H1 (cell line): ENCODE measurements around the gene MSMP. TPM values are rescaled to one million over a fixed set of nuclear protein-coding genes. Genes with fewer than 3 reads are reported as not detected.

Experiments
- CTCF ChIA-PET: fragments of 300-600 bp; sonication (Branson Sonifier 250); formaldehyde crosslinking; loops from one replicate; lab custom pipeline; 2021; ENCODE audit not compliant: partially characterized antibody; lab: Charles Lee
- POLR2A ChIA-PET: fragments of 300-600 bp; sonication (Branson Sonifier 250); formaldehyde crosslinking; loops from one replicate; lab custom pipeline; 2021; ENCODE audit warnings: inconsistent platforms; ENCODE audit not compliant: partially characterized antibody; lab: Charles Lee
- DNase-seq, 2 experiments: peaks; one replicate each; pipeline versions ENCODE4 v3.0.0 to v3.0.0-alpha.2; 2010 to 2022; ENCODE audit warnings: low spot score in 2 of 2, low read depth in 1 of 2, mixed read lengths in 1 of 2
- FAIRE-seq: peaks from 2 replicates; lab custom pipeline; 2011; peaks lifted over from hg19 to GRCh38; lab: Jason Lieb, UNC
- H2AFZ ChIP-seq: 2 replicates; pipeline ENCODE4 v1.8.1; 2012; ENCODE audit warnings: low read length, inconsistent platforms
- H2AK5ac ChIP-seq: 2 replicates; pipeline ENCODE4 v1.6.1; 2013; ENCODE audit warnings: low read depth, low read length
- H2BK120ac ChIP-seq: replicated peaks from 2 replicates; pipeline ENCODE3; 2013; ENCODE audit warnings: low read depth, low read length, inconsistent platforms
- H2BK12ac ChIP-seq: 2 replicates; pipeline ENCODE4 v1.6.1; 2013; ENCODE audit warnings: low read depth, low read length
- H2BK15ac ChIP-seq: 2 replicates; pipeline ENCODE4 v1.6.1; 2013; ENCODE audit warnings: low read length
- H2BK20ac ChIP-seq: 2 replicates; pipeline ENCODE4 v1.6.1; 2013; ENCODE audit warnings: low read length
- H2BK5ac ChIP-seq: 2 replicates; pipeline ENCODE4 v1.6.1; 2013; ENCODE audit warnings: low read depth, low read length
- H3K14ac ChIP-seq: 2 replicates; pipeline ENCODE4 v1.6.1; 2013; ENCODE audit warnings: inconsistent platforms; ENCODE audit not compliant: insufficient read length
- H3K18ac ChIP-seq: 2 replicates; pipeline ENCODE4 v1.6.1; 2013; ENCODE audit warnings: low read length; ENCODE audit errors: extremely low read depth
- H3K23ac ChIP-seq: 2 replicates; pipeline ENCODE4 v1.6.1; 2013; ENCODE audit warnings: inconsistent platforms; ENCODE audit not compliant: insufficient read length
- H3K23me2 ChIP-seq: 2 replicates; pipeline ENCODE4 v1.6.1; 2013; ENCODE audit warnings: low read depth, low read length
- H3K27ac ChIP-seq: 2 replicates; pipeline ENCODE4 v1.6.1; 2011; ENCODE audit warnings: low read depth, low read length, inconsistent platforms
- H3K27me3 ChIP-seq, 4 experiments: replicated peaks in 1 of 4; 1 replicate in 1 of 4; 2 replicates in 3 of 4; pipeline versions ENCODE4 v1.6.1 to v1.8.1; 2011 to 2013; ENCODE audit warnings: low read length in 3 of 4, mild to moderate bottlenecking in 3 of 4, inconsistent platforms in 2 of 4, mixed read lengths in 2 of 4, moderate library complexity in 1 of 4; ENCODE audit not compliant: control insufficient read depth in 3 of 4, insufficient read depth in 3 of 4; ENCODE audit errors: extremely low read depth in 1 of 4
- H3K36me3 ChIP-seq, 4 experiments: 2 replicates each; pipeline versions ENCODE4 v1.6.1 to v1.8.1; 2011 to 2013; ENCODE audit warnings: mild to moderate bottlenecking in 4 of 4, low read length in 3 of 4, moderate library complexity in 2 of 4, control low read depth in 1 of 4, inconsistent platforms in 1 of 4; ENCODE audit not compliant: insufficient read depth in 4 of 4, control insufficient read depth in 2 of 4
- H3K4ac ChIP-seq: replicated peaks from 2 replicates; pipeline ENCODE3; 2013; ENCODE audit warnings: low read length, low read depth, mixed read lengths, inconsistent platforms; ENCODE audit not compliant: insufficient read length
- H3K4me1 ChIP-seq, 4 experiments: replicated peaks in 1 of 4; 1 replicate in 1 of 4; 2 replicates in 3 of 4; pipeline versions ENCODE4 v1.6.1 to v1.8.1; 2011 to 2013; ENCODE audit warnings: low read length in 3 of 4, inconsistent platforms in 2 of 4, mixed read lengths in 1 of 4; ENCODE audit not compliant: insufficient read depth in 4 of 4, control insufficient read depth in 3 of 4
- H3K4me2 ChIP-seq, 2 experiments: 2 replicates each; pipeline versions ENCODE4 v1.6.1 to v1.8.1; 2011 to 2013; ENCODE audit warnings: low read depth in 2 of 2, low read length in 2 of 2, control low read depth in 1 of 2, inconsistent platforms in 1 of 2, mild to moderate bottlenecking in 1 of 2; ENCODE audit not compliant: insufficient read depth in 1 of 2
- H3K4me3 ChIP-seq, 4 experiments: fragments of 200-600, 300-600 bp in 1 of 4; sonication (generic), shearing (Covaris generic), sonication (Bioruptor Twin) in 1 of 4; 2 replicates each; pipeline versions ENCODE4 v1.5.1 to v1.8.1; 2011 to 2016; ENCODE audit warnings: low read length in 4 of 4, low read depth in 3 of 4, control low read depth in 2 of 4, inconsistent platforms in 2 of 4, mild to moderate bottlenecking in 2 of 4, mixed read lengths in 1 of 4, moderate library complexity in 1 of 4; ENCODE audit not compliant: insufficient read depth in 2 of 4; ENCODE audit errors: extremely low read depth in 1 of 4
- H3K56ac ChIP-seq: replicated peaks from 2 replicates; pipeline ENCODE3; 2013; ENCODE audit warnings: low read depth, mild to moderate bottlenecking, mixed read lengths, low read length, inconsistent platforms; ENCODE audit not compliant: insufficient read length
- H3K79me1 ChIP-seq: 2 replicates; pipeline ENCODE4 v1.6.1; 2013; ENCODE audit warnings: low read depth, low read length, control low read depth
- H3K79me2 ChIP-seq, 2 experiments: 2 replicates each; pipeline versions ENCODE4 v1.6.1 to v1.8.1; 2012 to 2013; ENCODE audit warnings: low read length in 2 of 2, mild to moderate bottlenecking in 2 of 2, inconsistent platforms in 1 of 2; ENCODE audit not compliant: insufficient read depth in 2 of 2, control insufficient read depth in 1 of 2
- H3K9ac ChIP-seq, 4 experiments: replicated peaks in 1 of 4; 1 replicate in 1 of 4; 2 replicates in 3 of 4; pipeline versions ENCODE4 v1.6.1 to v1.8.1; 2011 to 2013; ENCODE audit warnings: low read depth in 3 of 4, low read length in 3 of 4, control low read depth in 2 of 4, mild to moderate bottlenecking in 2 of 4, moderate library complexity in 2 of 4, inconsistent platforms in 1 of 4; ENCODE audit errors: extremely low read depth in 1 of 4
- H3K9me3 ChIP-seq, 2 experiments: 2 replicates each; pipeline versions ENCODE4 v1.6.1 to v1.8.1; 2012 to 2013; ENCODE audit warnings: mild to moderate bottlenecking in 2 of 2, moderate library complexity in 2 of 2, control low read depth in 1 of 2, inconsistent platforms in 1 of 2, low read depth in 1 of 2, low read length in 1 of 2, mixed read lengths in 1 of 2; ENCODE audit not compliant: insufficient read depth in 2 of 2
- H4K20me1 ChIP-seq, 2 experiments: replicated peaks in 1 of 2; 2 replicates each; pipeline versions ENCODE3 to v1.8.1; 2011 to 2013; ENCODE audit warnings: inconsistent platforms in 2 of 2, low read length in 2 of 2, mild to moderate bottlenecking in 1 of 2; ENCODE audit not compliant: insufficient read depth in 2 of 2, control insufficient read depth in 1 of 2
- H4K5ac ChIP-seq: 2 replicates; pipeline ENCODE4 v1.6.1; 2013; ENCODE audit warnings: low read length, low read depth, mixed read lengths, inconsistent platforms; ENCODE audit not compliant: insufficient read length
- H4K8ac ChIP-seq: 2 replicates; pipeline ENCODE4 v1.8.0; 2013; ENCODE audit warnings: mild to moderate bottlenecking, moderate library complexity, low read length, inconsistent platforms; ENCODE audit not compliant: insufficient read depth; ENCODE audit errors: extremely low read depth
- H4K91ac ChIP-seq: replicated peaks from 2 replicates; pipeline ENCODE3; 2013; ENCODE audit warnings: low read length, mixed read lengths, inconsistent platforms; ENCODE audit not compliant: insufficient read length
- ASH2L ChIP-seq: fragments of 200-600, 300-600 bp; sonication (generic); IDR thresholded peaks from one replicate; pipeline ENCODE4 v1.7.1; 2017; ENCODE audit warnings: low read length
- CBX8 ChIP-seq: fragments of 300-800, 300-1000 bp; sonication (generic); IDR thresholded peaks from 2 replicates; pipeline ENCODE4 v1.7.1; 2016; ENCODE audit warnings: low read depth, low read length, borderline replicate concordance
- HDAC2 ChIP-seq, 2 experiments: fragments of 300-600 bp in 1 of 2; sonication (generic) in 1 of 2; IDR thresholded peaks; 2 replicates each; pipeline ENCODE4 v1.6.1; 2011 to 2012; ENCODE audit warnings: low read depth in 2 of 2, low read length in 2 of 2, mild to moderate bottlenecking in 2 of 2, moderate library complexity in 2 of 2, borderline replicate concordance in 1 of 2, inconsistent platforms in 1 of 2
- PHF8 ChIP-seq: fragments of 200-600 bp; sonication (generic); conservative IDR thresholded peaks from 2 replicates; pipeline ENCODE4 v1.7.1; 2012; ENCODE audit warnings: low read depth, mild to moderate bottlenecking, inconsistent platforms, low read length, moderate library complexity
- POLR2A ChIP-seq, 2 experiments: IDR thresholded peaks; 1 replicate in 1 of 2; 2 replicates in 1 of 2; pipeline ENCODE4 v1.6.1; 2011; ENCODE audit warnings: low read depth in 2 of 2, low read length in 2 of 2, mild to moderate bottlenecking in 2 of 2; ENCODE audit errors: control extremely low read depth in 1 of 2
- POLR2AphosphoS5 ChIP-seq: IDR thresholded peaks from 2 replicates; pipeline ENCODE4 v1.6.1; 2011; ENCODE audit warnings: low read depth, low read length
- RAD21 ChIP-seq, 2 experiments: IDR thresholded peaks in 1 of 2; conservative IDR thresholded peaks in 1 of 2; 2 replicates each; pipeline ENCODE4 v1.6.1; 2011; ENCODE audit warnings: low read depth in 2 of 2, low read length in 2 of 2, improper control_type of control experiment in 1 of 2, inconsistent platforms in 1 of 2, mild to moderate bottlenecking in 1 of 2, moderate library complexity in 1 of 2
- RBBP5 ChIP-seq: IDR thresholded peaks from 2 replicates; pipeline ENCODE4 v1.7.1; 2012; ENCODE audit warnings: low read depth, mild to moderate bottlenecking, inconsistent platforms, low read length, moderate library complexity, borderline replicate concordance
- SAP30 ChIP-seq: fragments of 300-600 bp; sonication (generic); IDR thresholded peaks from 2 replicates; pipeline ENCODE4 v1.7.1; 2012; ENCODE audit warnings: low read length, moderate library complexity, mild to moderate bottlenecking, inconsistent platforms; ENCODE audit not compliant: insufficient read depth, insufficient replicate concordance
- SP1 ChIP-seq: IDR thresholded peaks from 2 replicates; pipeline ENCODE4 v1.6.1; 2011; ENCODE audit warnings: low read depth, low read length
- TAF1 ChIP-seq: IDR thresholded peaks from 2 replicates; pipeline ENCODE4 v1.6.1; 2011; ENCODE audit warnings: mild to moderate bottlenecking, low read depth, low read length
- WGBS, 2 experiments: shearing (Covaris generic) in 1 of 2; methylation state at CpG; one replicate each; pipeline versions ENCODE4 v1.1.6 to v1.1.7; 2013 to 2015; ENCODE audit warnings: low lambda C conversion rate in 2 of 2, mixed read lengths in 2 of 2, inconsistent platforms in 1 of 2, low coverage in 1 of 2, missing lambda C conversion rate in 1 of 2; ENCODE audit not compliant: insufficient replicate concordance in 2 of 2, insufficient coverage in 1 of 2, insufficient read length in 1 of 2; ENCODE audit errors: extremely low coverage in 1 of 2, missing lambda C conversion rate in 1 of 2; 5-methylcytosine and 5-hydroxymethylcytosine counted together
- polyA plus RNA-seq, 7 experiments: library from polyadenylated mRNA; depleted of rRNA in 3 of 7; stranded (reverse) in 5 of 7; unstranded in 2 of 7; fragments of >200 nt in 5 of 7; fragments of 200-250 nt in 2 of 7; gene quantifications; 1 replicate in 5 of 7; 2 replicates in 1 of 7; 4 replicates in 1 of 7; pipeline versions ENCODE4 v1.2.1 to v1.2.3, GENCODE V29; 2011 to 2013; ENCODE audit warnings: missing spikeins in 2 of 7, mixed read lengths in 2 of 7
- total RNA-seq: library from RNA; stranded (reverse); fragmentation: NEBNext Ultra II Directional; extraction: Animal tissue kit (Norgen Biotek cat#: 25700); gene quantifications from 2 replicates; pipeline ENCODE4 v1.2.1, GENCODE V29; 2021

MSMP gene
- total and polyA plus RNA-seq, 2 of the 8 experiments (the other 6 are each of a cell fraction or from before 2014, with no cell fraction given) = 0.53 TPM; not detected in 1

DNA sequence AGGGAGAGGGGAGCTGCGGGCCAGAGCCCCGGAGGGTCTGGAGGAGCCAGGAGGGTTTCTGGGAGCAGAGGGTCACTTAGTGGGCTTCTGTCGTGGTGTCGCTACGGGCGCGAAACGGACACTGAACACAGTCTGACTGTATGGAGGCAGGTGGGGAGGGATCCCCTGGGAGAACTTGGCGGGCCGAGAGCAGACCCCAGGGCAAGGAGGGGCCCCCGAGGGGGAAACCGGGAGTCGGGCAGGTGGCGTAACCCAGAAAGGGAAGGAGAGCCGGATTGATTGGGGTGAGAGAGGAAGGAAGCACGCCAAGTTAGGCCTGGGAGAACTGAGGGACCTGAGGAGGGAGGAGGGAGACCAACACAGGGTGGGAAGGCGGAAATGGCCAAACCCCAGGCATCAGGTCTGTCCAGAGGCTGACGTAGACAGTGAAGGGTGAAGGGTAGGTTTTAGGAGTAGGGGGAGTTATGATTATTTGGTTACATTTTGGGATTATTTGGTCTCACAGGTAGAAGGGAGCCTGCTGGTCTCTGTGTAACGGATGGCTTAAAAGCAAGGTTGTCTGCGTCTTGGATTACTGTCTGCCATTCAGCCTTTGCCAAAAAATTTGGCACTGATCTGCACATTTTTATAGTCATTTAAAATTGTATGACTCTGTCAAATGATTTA lies 3.3 kb upstream of the MSMP start:
- H2BK15ac ChIP-seq = peak overlapping the region; percentile 41; the same call in 1 of the 2 replicates
- H3K79me2 ChIP-seq = peaks cover 0 to 24% of the 10 kb centered on the region in 2 experiments; a peak in 2 of 4 replicates
- H3K79me1 ChIP-seq = no peaks in the 10 kb centered on the region
- WGBS, 2 experiments = 4% methylated on average over 17 of the region's 20 CpGs; no CpG with 5 or more reads in 1 of the 2 experiments
- no peak overlapping the region for H3K14ac ChIP-seq
- H2BK5ac ChIP-seq = peak overlapping the region; percentile 91
- no peak overlapping the region for H2BK20ac ChIP-seq
- H3K4me2 ChIP-seq = peak overlapping the region; percentile 90 to 97
- H2BK120ac ChIP-seq = no peak overlapping the region
- H3K18ac ChIP-seq = peak overlapping the region; percentile 82; the same call in 1 of the 2 replicates
- peak overlapping the region; percentile 85 to 92 (median 90) for H3K4me3 ChIP-seq
- H2BK12ac ChIP-seq = peak overlapping the region; percentile 84
- H3K4ac ChIP-seq = no peak overlapping the region
- H3K4me1 ChIP-seq = peaks cover 0 to 5% (median 0%) of the 10 kb centered on the region in 4 experiments; a peak in 2 of 7 replicates
- H2AK5ac ChIP-seq = no peak overlapping the region
- H3K27ac ChIP-seq = peak overlapping the region; percentile 81
- H3K27me3 ChIP-seq = no peaks in the 10 kb centered on the region
- H4K8ac ChIP-seq = peak overlapping the region; percentile 51
- peak overlapping the region; percentile 85 for H3K56ac ChIP-seq
- peaks cover 0 to 9% (median 6%) of the 10 kb centered on the region in 4 experiments; a peak in 5 of 8 replicates for H3K36me3 ChIP-seq
- H4K91ac ChIP-seq = peak overlapping the region; percentile 10
- DNase-seq = peak in 1 of 2 experiments; percentile 84
- H2AFZ ChIP-seq = peak overlapping the region; percentile 54; the same call in 1 of the 2 replicates
- no peak for FAIRE-seq
- no peaks in the 10 kb centered on the region for H4K20me1 ChIP-seq
- CTCF ChIA-PET = interaction anchor here (0.8 to 2.3 kb wide), 14 partner anchors 9 to 99 kb away, joined by 3 to 18 read pairs (median 5); partner anchors contain the start of genes CCDC107, CREB3 and RMRP
- H3K9me3 ChIP-seq = no peaks in the 10 kb centered on the region
- H3K9ac ChIP-seq = peak overlapping the region; percentile 70 to 76 (median 72)
- no peaks in the 10 kb centered on the region; the same call in 1 of the 2 replicates for H3K23me2 ChIP-seq
- peak overlapping the region; percentile 70 for H4K5ac ChIP-seq
- POLR2A ChIA-PET = interaction anchor here (1.0 to 2.2 kb wide), 8 partner anchors 8 to 99 kb away, joined by 3 to 11 read pairs (median 6); partner anchors contain the start of genes CCDC107, CREB3, GBA2 and HINT2
- H3K23ac ChIP-seq = no peak overlapping the region
- TF ChIP-seq TAF1 = peak; percentile 59; the same call in 1 of the 2 replicates
- peak; percentile 81 for TF ChIP-seq ASH2L
- peak; percentile 61 for TF ChIP-seq PHF8
- TF ChIP-seq POLR2AphosphoS5 = peak; percentile 59; the same call in 1 of the 2 replicates
- TF ChIP-seq SP1 = no peak
- 0 out of 4 replicates have a peak, but pooled peaks of 1 of the 2 experiments have one; percentile 17 for TF ChIP-seq HDAC2 (IDR thresholded peaks at IDR 0.05; ENCODE audit: borderline replicate concordance in 1 of 2, low read depth in 2 of 2, low read length in 2 of 2)
- TF ChIP-seq RAD21 (IDR thresholded peaks at IDR 0.05 in 1 of 2, conservative IDR thresholded peaks at IDR 0.05 in 1 of 2; ENCODE audit: low read depth in 2 of 2, low read length in 2 of 2) = no peak
- TF ChIP-seq RBBP5 = peak; percentile 21; the same call in 1 of the 2 replicates
- no peak for TF ChIP-seq CBX8
- peak; percentile 74 for TF ChIP-seq SAP30
- peak; percentile 14 to 68 for TF ChIP-seq POLR2A (IDR thresholded peaks at IDR 0.05; ENCODE audit: control extremely low read depth in 1 of 2, low read depth in 2 of 2, low read length in 2 of 2)
